ENCODE results near the gene USP7. TPM values are rescaled to one million over a fixed set of nuclear protein-coding genes. Genes with fewer than 3 reads are reported as not detected.

The USP7 gene
- polyA plus RNA-seq, 1 of the 3 experiments (the other 2 are of a cell fraction), result 8.6 TPM

DNA sequence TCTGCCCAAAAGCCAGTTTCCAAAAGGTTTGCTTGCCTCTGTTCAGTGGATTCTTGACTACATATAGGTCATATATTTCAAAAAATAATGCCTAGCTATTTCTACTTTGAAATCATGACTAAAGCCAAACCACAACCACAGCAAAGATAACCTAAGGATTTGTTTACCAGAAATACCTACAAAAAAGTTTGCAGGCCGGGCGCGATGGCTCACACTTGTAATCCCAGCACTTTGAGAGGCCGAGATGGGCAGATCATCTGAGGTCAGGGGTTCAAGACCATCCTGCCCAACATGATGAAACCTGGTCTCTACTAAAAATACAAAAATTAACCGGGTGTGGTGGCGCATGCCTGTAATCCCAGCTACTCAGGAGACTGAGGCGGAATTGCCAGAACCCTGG lies 110.1 kb downstream of the USP7 start:
- H3K9me2 ChIP-seq, result no peaks in the 10 kb centered on the region
- peaks cover 43% of the 10 kb centered on the region for H3F3A ChIP-seq (replicated peaks; ENCODE audit: insufficient read depth)
- POLR2A ChIA-PET, result no interaction called here
- no peak overlapping the region for H2AFZ ChIP-seq (ENCODE audit: low read depth)
- H3K4me2 ChIP-seq, result no peak overlapping the region
- DNase-seq, result no peak
- peaks cover 28% of the 10 kb centered on the region for H4K20me1 ChIP-seq (ENCODE audit: insufficient read depth)
- 95% methylated on average over 7 of the region's 7 CpGs for WGBS (ENCODE audit: low lambda C conversion rate)
- H3K4me1 ChIP-seq (ENCODE audit: control insufficient read depth in 1 of 2, insufficient read depth in 2 of 2, low read depth in 1 of 2, low read length in 1 of 2), result peaks cover 7 to 18% of the 10 kb centered on the region in 2 experiments; a peak in 3 of 4 replicates
- H3K9ac ChIP-seq, result no peak overlapping the region
- peaks cover 28 to 39% of the 10 kb centered on the region in 2 experiments for H3K36me3 ChIP-seq (replicated peaks in 1 of 2; ENCODE audit: control insufficient read depth in 1 of 2, insufficient read depth in 2 of 2, low read length in 1 of 2)
- no peaks in the 10 kb centered on the region for H3K9me3 ChIP-seq
- TF ChIP-seq MEF2A (IDR thresholded peaks at IDR 0.05; ENCODE audit: borderline replicate concordance, low read depth) (no peak), EZH2phosphoT487 (IDR thresholded peaks at IDR 0.05; ENCODE audit: borderline replicate concordance, low read depth) (no peak), ELF1 (IDR thresholded peaks at IDR 0.05) (no peak), MXI1 (IDR thresholded peaks at IDR 0.05; ENCODE audit: low read depth, low read length) (no peak), NRF1 (IDR thresholded peaks at IDR 0.05; ENCODE audit: low read depth, low read length) (no peak), RCOR1 (IDR thresholded peaks at IDR 0.05; ENCODE audit: low read length) (no peak), GATA2 (CRISPR knock-in tag; IDR thresholded peaks at IDR 0.05) (no peak), FOSL2 (IDR thresholded peaks at IDR 0.05; ENCODE audit: borderline replicate concordance, low read depth) (no peak), NFIC (IDR thresholded peaks at IDR 0.05; ENCODE audit: borderline replicate concordance) (no peak), JUND (IDR thresholded peaks at IDR 0.05) (no peak), EP300 (IDR thresholded peaks at IDR 0.05; ENCODE audit: borderline replicate concordance in 1 of 2, low read depth in 1 of 2, low read length in 1 of 2) (no peak)
- TF ChIP-seq, protein P1, sequence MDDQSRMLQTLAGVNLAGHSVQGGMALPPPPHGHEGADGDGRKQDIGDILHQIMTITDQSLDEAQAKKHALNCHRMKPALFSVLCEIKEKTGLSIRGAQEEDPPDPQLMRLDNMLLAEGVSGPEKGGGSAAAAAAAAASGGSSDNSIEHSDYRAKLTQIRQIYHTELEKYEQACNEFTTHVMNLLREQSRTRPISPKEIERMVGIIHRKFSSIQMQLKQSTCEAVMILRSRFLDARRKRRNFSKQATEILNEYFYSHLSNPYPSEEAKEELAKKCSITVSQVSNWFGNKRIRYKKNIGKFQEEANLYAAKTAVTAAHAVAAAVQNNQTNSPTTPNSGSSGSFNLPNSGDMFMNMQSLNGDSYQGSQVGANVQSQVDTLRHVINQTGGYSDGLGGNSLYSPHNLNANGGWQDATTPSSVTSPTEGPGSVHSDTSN (IDR thresholded peaks at IDR 0.05), result no peak
- H3K27me3 ChIP-seq (ENCODE audit: insufficient read depth), result no peaks in the 10 kb centered on the region
- peaks cover 19% of the 10 kb centered on the region; the same call in 1 of the 2 replicates for H3K79me2 ChIP-seq (ENCODE audit: insufficient read depth)
- no peak overlapping the region for H3K27ac ChIP-seq (ENCODE audit: low read depth in 2 of 2, low read length in 1 of 2)
- H3K4me3 ChIP-seq (ENCODE audit: low read depth in 2 of 2, low read length in 1 of 2), result no peak overlapping the region
- CTCF ChIA-PET, result interaction anchor here (1.2 to 1.4 kb wide), 3 partner anchors 10 to 27 kb away, joined by 3 to 7 read pairs (median 5); no protein-coding TSS in a partner anchor

DNA sequence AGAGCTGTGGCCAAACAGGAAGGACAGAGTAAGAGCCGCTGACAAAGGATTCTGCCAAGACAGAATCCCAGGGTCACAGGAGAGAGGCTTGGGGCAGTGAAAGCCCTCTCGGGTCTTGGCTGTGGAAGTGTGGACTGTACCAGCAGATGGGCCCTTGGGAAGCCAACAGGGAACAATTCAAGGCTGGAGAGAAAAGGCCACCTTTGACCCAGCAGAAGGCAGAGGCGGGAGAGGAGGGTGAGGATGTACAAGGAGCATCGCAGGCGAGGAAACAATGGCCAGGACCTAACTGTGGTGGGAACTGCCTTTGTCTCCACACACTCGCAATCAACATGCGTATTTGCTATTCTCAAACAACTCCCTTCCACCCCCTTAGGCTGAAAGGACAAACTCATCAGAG lies 110.6 kb downstream of the USP7 start:
- no peak overlapping the region for H3K27ac ChIP-seq (ENCODE audit: low read depth in 2 of 2, low read length in 1 of 2)
- no peak for DNase-seq
- CTCF ChIA-PET, result interaction anchor here (1.2 to 1.4 kb wide), 3 partner anchors 10 to 27 kb away, joined by 3 to 7 read pairs (median 5); no protein-coding TSS in a partner anchor

More for the DNA sequence above, 110.6 kb downstream of the USP7 start:
- H4K20me1 ChIP-seq (ENCODE audit: insufficient read depth), result peaks cover 32% of the 10 kb centered on the region
- no peaks in the 10 kb centered on the region for H3K9me2 ChIP-seq
- H3K4me1 ChIP-seq (ENCODE audit: control insufficient read depth in 1 of 2, insufficient read depth in 2 of 2, low read depth in 1 of 2, low read length in 1 of 2), result peaks cover 7 to 21% of the 10 kb centered on the region in 2 experiments; a peak in 3 of 4 replicates
- H3K4me2 ChIP-seq, result no peak overlapping the region
- peaks cover 28 to 37% of the 10 kb centered on the region in 2 experiments for H3K36me3 ChIP-seq (replicated peaks in 1 of 2; ENCODE audit: control insufficient read depth in 1 of 2, insufficient read depth in 2 of 2, low read length in 1 of 2)
- H3K27me3 ChIP-seq (ENCODE audit: insufficient read depth), result no peaks in the 10 kb centered on the region
- peaks cover 47% of the 10 kb centered on the region for H3F3A ChIP-seq (replicated peaks; ENCODE audit: insufficient read depth)
- peaks cover 14% of the 10 kb centered on the region; the same call in 1 of the 2 replicates for H3K79me2 ChIP-seq (ENCODE audit: insufficient read depth)
- no peak overlapping the region for H3K9ac ChIP-seq
- TF ChIP-seq YY1 (IDR thresholded peaks at IDR 0.05; ENCODE audit: low read depth), result no peak
- no peak for TF ChIP-seq NRF1 (IDR thresholded peaks at IDR 0.05; ENCODE audit: low read depth, low read length)
- no peak for TF ChIP-seq RXRA (IDR thresholded peaks at IDR 0.05; ENCODE audit: borderline replicate concordance, low read depth)
- no peak for TF ChIP-seq POLR2AphosphoS5 (IDR thresholded peaks at IDR 0.05; ENCODE audit: low read depth, low read length)
- TF ChIP-seq, protein P2, sequence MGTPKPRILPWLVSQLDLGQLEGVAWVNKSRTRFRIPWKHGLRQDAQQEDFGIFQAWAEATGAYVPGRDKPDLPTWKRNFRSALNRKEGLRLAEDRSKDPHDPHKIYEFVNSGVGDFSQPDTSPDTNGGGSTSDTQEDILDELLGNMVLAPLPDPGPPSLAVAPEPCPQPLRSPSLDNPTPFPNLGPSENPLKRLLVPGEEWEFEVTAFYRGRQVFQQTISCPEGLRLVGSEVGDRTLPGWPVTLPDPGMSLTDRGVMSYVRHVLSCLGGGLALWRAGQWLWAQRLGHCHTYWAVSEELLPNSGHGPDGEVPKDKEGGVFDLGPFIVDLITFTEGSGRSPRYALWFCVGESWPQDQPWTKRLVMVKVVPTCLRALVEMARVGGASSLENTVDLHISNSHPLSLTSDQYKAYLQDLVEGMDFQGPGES (IDR thresholded peaks at IDR 0.05; ENCODE audit: low read depth, low read length), result no peak
- TF ChIP-seq MEF2A (IDR thresholded peaks at IDR 0.05; ENCODE audit: borderline replicate concordance, low read depth), result no peak
- TF ChIP-seq, protein P3, sequence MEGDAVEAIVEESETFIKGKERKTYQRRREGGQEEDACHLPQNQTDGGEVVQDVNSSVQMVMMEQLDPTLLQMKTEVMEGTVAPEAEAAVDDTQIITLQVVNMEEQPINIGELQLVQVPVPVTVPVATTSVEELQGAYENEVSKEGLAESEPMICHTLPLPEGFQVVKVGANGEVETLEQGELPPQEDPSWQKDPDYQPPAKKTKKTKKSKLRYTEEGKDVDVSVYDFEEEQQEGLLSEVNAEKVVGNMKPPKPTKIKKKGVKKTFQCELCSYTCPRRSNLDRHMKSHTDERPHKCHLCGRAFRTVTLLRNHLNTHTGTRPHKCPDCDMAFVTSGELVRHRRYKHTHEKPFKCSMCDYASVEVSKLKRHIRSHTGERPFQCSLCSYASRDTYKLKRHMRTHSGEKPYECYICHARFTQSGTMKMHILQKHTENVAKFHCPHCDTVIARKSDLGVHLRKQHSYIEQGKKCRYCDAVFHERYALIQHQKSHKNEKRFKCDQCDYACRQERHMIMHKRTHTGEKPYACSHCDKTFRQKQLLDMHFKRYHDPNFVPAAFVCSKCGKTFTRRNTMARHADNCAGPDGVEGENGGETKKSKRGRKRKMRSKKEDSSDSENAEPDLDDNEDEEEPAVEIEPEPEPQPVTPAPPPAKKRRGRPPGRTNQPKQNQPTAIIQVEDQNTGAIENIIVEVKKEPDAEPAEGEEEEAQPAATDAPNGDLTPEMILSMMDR (IDR thresholded peaks at IDR 0.05), result no peak
- TF ChIP-seq FOXM1 (IDR thresholded peaks at IDR 0.05; ENCODE audit: low read depth), result no peak
- no peak for TF ChIP-seq FOXJ3 (CRISPR knock-in tag; IDR thresholded peaks at IDR 0.05)
- TF ChIP-seq RFX5 (IDR thresholded peaks at IDR 0.05; ENCODE audit: low read length), result no peak
- TF ChIP-seq FOSL2 (IDR thresholded peaks at IDR 0.05; ENCODE audit: borderline replicate concordance, low read depth), result no peak
- no peak for TF ChIP-seq NFIC (IDR thresholded peaks at IDR 0.05; ENCODE audit: borderline replicate concordance)
- TF ChIP-seq, protein P1 (IDR thresholded peaks at IDR 0.05), result no peak
- TF ChIP-seq RCOR1 (IDR thresholded peaks at IDR 0.05; ENCODE audit: low read length), result no peak
- no peak for TF ChIP-seq JUND (IDR thresholded peaks at IDR 0.05)
- TF ChIP-seq GABPA (IDR thresholded peaks at IDR 0.05; ENCODE audit: low read depth), result no peak
- TF ChIP-seq ELF1 (IDR thresholded peaks at IDR 0.05), result no peak
- no peak for TF ChIP-seq TEAD4 (IDR thresholded peaks at IDR 0.05; ENCODE audit: borderline replicate concordance, insufficient read depth)
- 87% methylated on average over 7 of the region's 7 CpGs for WGBS (ENCODE audit: low lambda C conversion rate)
- no peak overlapping the region for H3K4me3 ChIP-seq (ENCODE audit: low read depth in 2 of 2, low read length in 1 of 2)
- H2AFZ ChIP-seq (ENCODE audit: low read depth), result no peak overlapping the region
- no peaks in the 10 kb centered on the region for H3K9me3 ChIP-seq
- POLR2A ChIA-PET, result interaction anchor here (0.6 kb wide), 1 partner anchor 10 kb away, joined by 3 read pairs; no protein-coding TSS in a partner anchor
